CD4-positive, alpha-beta T cell (primary cell): ENCODE measurements around the gene TP53TG3E. TPM values are rescaled to one million over a fixed set of nuclear protein-coding genes. Genes with fewer than 3 reads are reported as not detected.

ENCODE experiments used
- total RNA-seq, 174 experiments: library from RNA in 2 of 174; stranded (reverse) in 2 of 174; gene quantifications; one replicate each; pipeline ENCODE4 v1.2.3 and lab custom pipeline; 2021 to 2026

Gene TP53TG3E
- total RNA-seq, 2 experiments from 2014 or later, result not detected

Other genes with a start within 250 kb of the TP53TG3E start
- not detected for gene TP53TG3C, start 110.1 kb upstream of the TP53TG3E start, total RNA-seq
- gene TP53TG3B, start 56.5 kb downstream of the TP53TG3E start, total RNA-seq, result not detected
- gene TP53TG3F, start 155.3 kb downstream of the TP53TG3E start, total RNA-seq, result not detected